Measurements from ENCODE around the gene ALS2CL.
A peak's percentile ranks its signal among the peaks of the same experiment; 100 is the strongest.

ALS2CL gene

DNA sequence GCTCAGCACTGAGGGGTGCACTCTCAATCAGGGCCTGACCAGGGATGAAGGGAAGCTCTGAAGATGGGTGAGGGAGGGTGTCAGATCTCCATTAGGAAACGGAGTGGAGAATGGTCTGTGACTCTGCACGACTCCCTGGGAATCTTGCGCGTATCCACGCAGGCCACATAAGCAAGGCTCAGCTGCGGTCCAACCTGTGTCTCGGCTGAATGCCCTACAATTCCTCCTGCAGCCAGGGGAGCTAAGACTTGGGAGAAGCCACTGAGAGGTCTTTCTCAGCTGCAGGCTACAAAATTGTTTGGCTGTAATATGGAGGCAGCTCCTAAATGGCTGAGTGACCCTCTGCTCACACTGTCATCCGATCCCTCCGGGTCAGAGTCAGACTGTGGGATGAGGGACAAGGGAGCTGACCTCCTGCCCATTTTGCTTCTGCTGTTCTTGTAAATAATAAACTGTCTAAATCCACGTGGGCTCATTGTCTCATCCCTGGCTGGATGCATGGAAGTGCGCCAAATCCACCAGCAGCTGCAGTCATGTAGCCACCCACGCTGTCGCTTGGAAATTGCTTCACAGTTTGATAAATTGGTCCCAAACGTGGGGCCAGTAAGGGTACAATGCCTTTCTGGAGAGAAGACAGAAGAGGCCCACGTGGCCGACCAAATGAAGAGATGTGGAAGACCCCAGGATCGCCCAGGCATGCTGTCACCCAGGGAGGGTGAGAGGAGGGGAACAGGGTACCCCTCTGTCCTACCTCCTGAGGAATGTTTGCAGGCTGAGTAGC lies 30.5 kb downstream of the ALS2CL start:
- DNase-seq = no peak

DNA sequence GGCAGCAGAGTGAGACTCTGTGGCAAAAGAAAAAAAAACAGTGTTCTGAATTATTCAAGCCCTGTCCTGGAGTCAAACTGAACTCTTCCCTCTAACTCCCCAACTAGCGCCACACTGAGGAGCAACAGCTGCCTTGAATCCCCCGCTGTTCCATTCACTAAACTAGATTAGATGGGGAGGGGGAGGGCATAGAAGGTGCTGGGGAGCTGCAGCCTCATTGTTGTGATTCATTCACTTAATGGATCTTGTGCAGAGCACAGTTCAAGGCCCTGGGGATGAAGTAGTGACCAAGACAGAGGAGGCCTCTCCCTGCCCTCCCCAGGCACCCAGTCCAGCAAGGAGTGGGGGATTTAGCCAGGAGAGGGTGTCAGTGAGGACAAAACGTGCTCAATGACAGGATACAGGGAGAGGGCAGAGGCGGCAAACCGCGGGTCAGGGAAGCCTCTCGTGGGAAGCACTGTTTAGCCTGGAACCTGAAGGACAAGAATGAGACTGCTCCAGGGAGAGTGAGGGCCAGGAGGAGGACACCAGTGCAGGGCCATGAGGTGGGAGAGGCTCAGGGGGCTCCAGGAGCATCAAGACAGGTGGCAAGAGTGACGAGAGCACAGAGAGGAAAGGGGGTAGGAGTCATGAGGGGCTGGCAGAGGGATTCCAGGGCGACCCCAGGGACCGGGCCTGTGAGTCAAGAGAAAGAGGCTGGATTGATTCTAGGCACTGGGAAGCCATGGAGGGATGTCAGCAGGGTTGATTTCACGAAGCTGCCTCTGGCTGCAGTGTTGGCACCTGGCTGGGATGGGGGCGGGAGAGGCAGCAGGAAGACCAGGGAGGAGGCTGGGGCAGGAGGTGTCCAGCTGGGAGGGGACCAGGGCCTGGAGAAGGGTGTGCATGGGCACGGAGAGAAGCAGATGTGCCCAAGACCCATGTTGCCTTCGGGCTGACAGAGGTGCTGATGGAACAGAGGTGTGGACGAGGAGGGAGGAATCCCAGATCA lies 31.4 kb downstream of the ALS2CL start:
- DNase-seq = no peak

DNA sequence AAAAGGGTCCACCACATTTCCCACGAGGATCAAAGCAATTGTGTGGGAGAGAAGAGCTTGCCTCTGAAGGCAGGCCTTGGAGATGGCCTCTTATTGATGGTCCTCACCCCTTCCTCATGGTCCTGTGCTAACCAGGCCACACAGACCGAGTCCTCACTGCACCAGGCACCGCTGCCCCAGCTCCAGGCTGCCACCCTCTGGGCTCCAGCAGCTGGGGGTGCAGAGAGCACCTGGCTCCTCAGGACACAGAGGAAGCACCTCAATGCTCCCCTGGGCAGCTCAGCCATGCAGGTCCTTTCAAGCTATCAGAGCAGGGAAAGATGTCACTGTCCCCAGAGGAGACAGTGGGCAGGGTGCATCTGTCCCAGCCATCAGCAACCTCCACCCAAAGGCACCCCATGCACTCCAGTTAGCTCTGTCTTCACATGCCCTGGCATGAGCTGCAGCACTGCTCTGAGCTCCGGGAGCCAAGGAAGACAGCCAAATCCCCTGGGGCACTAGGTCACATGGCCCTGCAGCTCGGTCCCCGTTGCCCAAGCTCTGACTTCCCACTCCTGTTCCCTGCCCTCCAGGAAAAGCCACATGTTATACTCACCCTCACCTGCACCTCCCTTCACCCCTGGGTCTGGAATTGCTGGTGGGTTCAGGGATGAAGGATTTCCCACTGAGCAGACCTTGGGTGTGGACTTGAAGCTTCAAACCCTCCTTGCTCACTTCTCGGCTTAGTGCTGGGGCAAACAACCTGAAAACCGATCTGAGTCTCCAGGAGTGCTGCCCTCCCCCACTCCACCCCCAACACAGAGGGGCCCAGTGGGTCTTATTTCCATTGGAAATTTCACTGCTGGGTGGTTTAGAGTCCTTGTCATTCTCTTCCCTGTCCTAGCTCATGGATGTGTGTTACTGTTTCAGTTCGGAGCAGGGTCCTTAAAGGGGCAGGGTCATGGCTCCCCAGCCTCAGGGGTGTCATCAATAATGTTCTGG lies 32.6 kb downstream of the ALS2CL start:
- DNase-seq = no peak

DNA sequence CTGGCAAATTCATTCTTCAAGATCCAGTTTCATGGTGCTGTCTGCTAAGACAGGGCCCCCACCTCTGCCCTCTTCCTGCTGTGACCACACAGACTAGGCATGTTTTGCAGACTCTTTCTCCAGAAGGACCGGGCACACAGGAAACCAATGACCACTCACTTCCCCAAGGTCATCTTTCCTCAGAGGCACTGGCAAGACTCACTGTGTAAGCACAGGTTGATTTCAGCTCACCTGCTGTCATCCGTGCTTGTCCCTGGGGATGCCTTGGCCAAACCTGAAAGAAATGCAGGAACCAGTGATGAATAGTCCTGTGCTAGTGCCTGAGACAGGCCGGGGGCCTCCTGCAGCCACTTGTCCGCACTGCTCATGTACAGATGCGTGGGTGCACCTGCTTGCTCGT lies 33.5 kb downstream of the ALS2CL start:
- DNase-seq = no peak

DNA sequence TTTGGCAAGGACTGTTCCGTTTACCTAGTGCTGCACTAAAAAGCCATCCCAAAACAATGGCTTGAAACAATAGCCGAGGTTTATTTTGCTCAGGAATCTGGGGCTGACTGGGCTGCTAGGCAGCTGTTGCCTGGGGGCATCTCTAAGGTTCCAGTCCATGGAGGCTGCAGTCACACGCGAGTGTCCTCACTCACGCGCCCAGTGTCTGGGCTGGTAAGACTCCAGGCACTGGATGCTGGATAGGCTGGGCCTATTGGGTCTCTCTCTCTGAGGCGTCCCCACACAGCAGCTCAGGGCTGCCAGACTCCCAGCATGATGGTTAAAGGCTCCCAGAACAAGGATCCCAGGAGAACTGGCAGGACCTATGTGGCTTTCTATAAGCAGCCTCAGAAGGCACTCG lies 34.2 kb downstream of the ALS2CL start:
- DNase-seq = no peak

DNA sequence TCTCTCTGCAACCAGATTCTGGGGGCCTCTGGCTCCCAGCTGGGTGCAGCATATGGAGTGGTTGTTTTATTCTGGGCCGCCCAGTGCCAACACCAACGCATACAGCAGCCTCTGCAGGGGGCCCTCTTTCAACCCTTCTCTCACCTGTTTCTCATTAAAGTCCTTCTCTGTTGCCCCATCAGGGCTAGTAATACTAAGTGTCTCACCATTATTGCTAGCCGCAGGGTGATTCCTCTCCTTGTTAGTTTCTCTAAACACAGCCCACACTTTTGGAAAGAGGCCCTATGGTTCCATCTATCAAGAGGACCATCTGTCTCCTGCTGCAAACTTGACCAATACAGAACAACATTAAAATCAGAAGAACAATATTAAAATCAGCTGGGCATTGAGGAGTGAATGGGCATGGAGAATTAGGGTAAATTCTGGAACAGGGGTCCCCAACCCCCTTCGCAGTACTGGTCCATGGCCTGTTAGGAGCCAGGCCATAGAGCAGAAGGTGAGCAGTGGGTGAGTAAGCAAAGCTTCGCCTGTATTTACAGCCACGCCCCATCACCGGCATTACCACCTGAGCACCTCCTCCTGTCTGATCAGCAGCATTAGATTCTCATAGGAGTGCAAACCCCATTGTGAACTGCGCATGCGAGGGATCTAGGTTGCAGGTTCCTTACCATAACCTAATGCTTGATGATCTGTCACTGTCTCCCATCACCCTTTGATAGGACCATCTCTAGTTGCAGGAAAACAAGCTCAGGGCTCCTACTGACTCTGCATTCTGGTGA lies 36.5 kb downstream of the ALS2CL start:
- DNase-seq = no peak

DNA sequence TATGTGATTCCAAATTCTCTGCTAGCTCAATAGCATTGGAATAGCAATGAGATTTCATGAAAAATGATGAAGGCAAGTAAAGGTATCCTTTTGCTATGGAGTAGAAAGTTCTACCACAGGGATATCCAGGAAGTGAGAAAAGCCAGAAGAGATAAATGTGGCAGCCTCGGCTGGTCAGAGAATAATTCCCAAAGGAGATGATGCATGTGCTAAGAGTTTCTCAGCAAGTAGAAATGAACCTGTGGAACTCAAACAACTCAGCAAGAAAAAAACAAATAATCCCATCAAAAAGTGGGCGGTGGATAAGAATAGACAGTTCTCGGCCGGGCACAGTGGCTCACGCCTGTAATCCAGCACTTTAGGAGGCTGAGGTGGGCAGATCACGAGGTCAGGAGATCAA lies 38.2 kb downstream of the ALS2CL start:
- no peak for DNase-seq

DNA sequence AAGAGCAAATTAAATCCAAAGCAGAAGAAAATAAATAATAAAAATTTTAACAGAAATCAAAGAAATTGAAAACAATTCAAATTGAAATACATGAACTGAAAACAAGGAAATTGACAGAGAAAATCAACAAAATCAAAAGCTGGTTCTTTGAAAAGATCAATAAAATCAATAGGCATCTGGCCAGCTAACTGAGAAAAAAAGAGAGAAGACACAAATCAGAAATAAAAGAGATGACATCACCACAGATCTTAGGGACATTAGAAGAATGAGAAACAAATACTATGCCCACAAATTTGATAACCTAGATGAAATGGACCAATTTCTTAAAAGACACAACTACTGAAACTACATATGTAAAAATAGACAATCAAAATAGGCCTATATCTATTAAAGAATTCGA lies 42.4 kb downstream of the ALS2CL start:
- DNase-seq = no peak

DNA sequence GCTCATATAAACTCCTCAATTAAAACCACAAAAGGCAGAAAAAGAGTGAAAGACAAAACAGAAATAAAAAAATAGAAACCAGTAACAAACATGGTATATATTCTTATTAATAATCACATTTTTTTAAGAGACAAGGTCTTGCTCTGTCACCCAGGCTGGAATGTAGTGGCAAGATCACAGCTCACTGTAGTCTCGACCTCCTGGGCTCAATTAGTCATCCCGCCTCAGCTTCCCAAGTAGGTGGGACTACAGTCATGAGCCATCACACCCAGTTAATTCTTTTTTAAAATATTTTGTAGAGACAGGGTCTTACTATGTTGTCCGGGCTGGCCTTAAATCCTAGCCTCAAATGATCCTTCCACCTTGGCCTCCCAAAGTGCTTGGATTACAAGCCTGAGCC lies 44.0 kb downstream of the ALS2CL start:
- no peak for DNase-seq

DNA sequence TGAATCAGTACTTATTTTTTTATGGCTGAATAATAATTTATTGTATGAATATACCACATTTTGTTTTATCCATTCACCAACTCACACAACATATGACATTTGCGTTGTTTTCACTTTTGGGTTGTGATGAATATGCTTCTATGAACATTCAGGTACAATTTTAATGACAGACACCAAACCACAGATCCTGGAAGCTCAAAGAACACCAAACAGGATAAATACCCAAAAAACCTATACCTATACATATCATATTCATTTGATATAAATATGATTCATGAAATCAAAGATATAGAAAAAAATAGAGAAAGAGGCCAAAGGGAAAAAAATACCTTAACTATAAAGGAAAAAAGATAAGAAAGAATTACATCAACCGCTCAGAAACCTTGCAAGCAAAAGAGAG lies 45.4 kb downstream of the ALS2CL start:
- no peak for DNase-seq

DNA sequence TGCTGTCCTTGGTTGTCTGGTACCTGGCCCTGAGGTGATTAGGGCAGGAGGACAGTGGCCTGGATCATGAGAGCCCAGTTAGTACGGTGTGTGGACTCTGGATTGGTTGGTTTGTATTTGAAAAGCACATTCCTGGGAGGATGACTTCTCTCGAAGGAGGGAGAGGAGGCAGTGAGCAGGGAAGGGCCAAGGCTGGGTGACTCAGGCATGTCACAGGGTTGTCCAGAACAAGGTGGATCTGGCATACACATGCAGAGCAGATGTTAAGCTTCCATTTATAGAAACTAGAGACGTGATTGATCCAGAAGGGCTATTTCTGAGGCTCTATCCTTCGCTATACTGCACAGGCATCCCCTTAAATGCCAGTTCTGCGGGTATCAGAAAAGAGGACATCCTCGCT lies 46.8 kb downstream of the ALS2CL start:
- DNase-seq = no peak

DNA sequence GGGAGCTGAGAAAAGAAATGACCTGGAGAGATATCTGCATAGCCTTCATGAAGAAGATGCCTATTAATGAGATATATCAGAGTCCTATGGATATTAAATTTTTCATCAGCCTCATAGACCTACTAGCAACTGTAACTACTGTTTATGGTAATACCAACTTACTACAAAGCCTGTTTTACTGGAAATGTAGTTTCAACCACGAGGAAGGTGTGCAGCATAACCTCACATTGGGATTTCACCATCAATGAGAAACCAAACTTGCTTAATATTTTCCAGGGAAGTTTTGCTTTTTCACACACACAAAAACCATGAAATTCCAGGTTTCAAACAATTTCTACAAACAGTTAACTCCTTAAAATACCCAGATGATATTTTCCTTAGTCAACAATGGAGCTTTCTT lies 49.8 kb downstream of the ALS2CL start:
- DNase-seq = no peak

DNA sequence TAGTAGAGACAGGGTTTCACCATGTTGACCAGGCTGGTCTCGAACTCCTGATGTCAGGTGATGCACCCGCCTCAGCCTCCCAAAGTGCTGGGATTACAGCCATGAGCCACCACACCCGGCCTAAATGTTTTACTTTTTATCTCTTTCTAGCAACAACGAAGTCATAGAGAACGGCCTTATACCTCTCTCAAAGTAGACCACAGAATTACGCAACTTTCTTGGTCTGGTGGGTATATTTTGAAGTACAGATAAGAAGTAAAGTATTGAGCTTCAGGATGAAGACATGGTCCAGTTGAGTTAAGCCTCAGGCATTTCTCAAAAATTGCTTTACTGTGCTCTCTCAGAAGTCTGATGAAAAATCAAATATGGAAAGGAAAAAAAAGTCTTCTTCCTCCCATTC lies 50.5 kb downstream of the ALS2CL start:
- DNase-seq = no peak

DNA sequence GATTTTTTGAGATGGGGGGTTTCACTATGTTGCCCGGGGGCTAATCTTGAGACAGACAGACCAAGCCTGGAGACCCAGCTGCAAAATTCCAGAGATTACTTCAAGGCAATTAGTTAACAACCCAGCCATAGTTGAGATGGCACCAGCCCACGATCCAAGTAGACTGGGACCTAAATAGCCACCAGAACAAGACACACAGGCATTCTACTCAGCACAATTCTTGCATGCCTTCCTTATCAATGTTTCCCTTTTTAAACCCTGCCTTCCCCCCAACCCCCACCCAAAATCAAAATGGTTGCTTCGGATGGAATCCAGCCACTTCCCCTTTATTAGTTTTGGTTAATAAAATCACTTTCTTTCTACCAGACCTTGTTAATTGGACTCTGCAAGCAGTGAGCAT lies 52.6 kb downstream of the ALS2CL start:
- DNase-seq = no peak

DNA sequence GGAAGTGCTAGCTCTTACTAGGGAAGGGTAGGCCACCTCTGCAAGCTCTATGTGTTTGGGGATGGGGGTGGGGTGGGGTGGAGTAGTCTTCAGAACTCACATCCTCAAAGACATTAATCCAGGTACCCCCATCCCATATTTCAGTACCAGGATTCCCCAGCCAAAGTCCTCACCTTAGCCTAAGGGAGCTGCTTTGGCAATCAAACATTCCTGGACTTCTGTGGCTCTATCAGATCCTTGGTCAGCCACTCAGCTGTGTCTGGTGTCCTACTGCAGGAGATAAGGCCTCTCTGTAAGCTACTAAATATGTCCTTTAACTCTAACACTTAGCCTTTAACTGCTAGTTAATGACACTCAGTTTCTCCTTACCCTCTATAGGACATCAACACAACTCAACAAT lies 54.3 kb downstream of the ALS2CL start:
- DNase-seq = no peak

DNA sequence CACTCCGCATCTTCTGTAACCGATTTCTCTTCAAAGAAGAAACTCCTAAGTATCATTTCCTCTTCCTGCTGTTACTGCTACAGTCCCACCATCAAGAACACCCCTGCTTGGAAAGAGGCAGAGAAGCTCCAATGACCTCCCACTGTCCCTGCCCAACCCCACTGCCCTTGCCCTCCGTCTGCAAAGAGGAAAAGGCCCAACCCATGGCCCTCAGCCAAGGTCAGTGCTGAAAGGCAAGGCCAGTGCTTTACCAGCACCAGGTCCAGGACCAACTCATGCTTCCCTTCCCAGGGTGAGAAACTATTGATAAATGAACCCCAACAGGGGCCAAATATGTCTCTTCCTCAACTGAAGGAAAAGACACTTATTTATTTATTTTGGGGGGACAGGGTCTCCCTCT lies 58.6 kb downstream of the ALS2CL start:
- no peak for DNase-seq

DNA sequence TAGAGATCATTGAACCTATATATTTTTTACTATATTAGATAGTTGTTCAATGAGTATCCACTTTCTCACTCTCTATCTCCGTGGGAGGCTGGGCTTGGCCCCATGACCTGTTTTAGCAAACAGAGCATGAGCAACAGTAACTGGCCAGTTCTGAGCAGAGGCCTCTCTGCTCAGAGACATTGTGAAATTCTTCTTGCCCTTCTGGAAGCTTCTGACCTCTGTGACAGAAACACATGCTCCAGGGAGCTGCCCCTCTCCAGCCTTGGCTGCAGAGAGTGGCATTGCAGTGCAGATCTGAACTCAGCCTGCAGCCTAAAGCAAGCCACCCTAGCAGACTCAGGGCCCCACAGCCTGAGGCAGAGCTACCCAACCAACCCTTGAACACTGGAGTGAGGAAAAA lies 60.7 kb downstream of the ALS2CL start:
- no peak for DNase-seq

DNA sequence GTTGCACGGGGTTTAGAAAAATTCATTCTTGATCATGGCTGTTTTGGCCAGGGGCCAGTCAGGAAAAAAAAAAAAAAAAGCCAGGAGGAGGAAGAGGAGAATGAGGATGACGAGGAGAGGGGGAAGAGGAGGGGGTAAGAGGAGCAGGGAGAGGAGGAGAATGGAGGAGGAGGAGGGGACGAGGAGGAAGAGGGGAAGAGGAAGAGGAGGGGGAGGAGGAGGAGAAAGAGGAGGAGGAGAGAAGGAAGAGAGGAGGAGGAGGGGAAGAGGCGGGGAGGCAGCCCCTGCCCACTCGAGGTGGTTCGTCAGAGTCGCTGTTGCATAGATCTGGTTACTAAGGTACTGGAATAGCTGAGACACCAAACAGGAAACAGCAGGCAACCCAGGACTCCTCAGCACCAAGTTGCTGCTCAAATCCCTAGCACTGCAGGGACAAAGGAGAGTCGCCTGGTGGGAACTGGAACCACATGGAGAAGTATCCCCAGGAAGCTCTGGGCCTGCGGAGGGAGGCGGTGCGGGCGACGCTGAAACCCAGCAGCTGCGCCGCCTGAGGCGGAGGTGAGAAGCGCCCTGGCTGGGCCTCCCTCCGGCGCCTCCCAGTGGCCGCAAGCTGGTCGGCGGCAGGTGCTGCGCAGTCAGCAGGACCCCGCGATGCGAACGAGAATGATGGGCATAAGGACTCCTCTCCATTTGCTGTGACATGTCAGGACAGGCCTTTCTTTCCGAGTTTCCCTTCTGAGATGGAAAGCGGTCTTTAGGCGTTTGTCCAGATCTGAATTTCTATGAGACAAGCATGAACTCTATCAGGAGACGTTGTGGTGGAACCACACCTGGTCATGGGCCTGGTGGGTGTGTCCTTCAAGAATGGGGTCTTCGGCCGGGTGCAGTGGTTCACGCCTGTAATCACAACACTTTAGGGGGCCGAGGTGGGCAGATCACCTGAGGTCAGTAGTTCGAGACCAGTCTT lies 63.6 kb downstream of the ALS2CL start:
- peak; percentile 23 for DNase-seq

DNA sequence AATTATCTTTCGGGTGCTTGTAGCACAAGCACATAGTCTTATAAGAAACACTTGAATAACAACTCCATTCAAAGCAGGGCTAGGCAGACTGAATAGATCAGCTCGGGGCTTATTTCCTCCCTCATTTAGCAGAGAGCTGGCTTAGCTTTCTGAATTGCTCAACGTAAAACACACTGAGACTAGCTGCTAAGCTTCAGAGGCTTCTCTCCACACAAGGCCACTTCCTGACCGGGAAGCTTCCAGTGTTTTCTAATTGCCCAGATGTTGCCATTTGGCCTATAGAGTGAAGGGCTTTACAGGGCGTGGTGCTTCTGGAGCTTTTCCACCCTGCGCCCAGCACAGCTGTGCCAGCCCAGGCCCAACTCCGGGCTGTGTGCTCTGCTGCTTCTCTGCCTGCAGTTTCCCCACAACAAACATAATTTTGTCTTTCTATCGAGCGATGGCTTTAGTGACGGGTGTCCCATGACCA lies 64.5 kb downstream of the ALS2CL start:
- no peak for DNase-seq

DNA sequence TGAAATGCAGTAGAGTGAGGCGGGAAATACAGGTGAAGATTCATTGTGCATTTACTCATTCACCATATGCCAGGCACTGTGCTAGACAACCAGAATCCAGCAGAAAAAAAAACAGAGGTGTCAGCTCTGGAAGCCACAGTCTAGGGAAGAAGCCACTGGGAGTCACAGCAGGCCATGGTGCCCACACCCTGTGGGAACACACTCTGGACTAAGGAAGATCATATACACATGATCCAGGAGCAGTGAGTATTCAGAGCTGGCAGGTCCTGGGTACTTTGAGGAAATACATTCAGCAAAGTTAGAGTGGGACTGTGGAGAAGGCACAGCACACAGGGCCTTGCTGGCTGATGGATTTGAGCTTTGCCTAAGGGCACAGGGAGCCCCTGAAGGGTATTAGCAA lies 66.4 kb downstream of the ALS2CL start:
- no peak for DNase-seq

DNA sequence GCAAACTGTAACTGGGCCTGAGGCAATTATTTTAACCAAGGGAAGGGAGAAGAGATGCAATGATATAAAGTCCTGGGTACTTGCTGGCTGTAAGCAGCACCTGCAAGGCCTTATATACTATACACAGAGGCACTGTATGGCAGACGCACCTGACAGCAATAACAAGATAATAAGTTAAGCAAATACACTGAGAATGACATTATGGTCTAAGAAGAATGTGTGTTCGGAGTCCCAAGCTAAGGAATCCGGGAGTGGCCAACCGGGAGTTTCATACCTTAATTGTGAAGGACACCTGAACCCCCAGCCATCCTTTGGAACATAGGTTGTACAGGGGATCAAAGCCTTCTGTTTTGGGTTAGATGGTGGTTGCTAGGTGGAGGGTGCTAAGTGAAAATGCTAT lies 67.4 kb downstream of the ALS2CL start:
- DNase-seq = no peak

All from NCI-H1436 (cell line).